GM19455 (cell line): Measurements from ENCODE around the gene PRKACA.

ENCODE experiments used
- ATAC-seq: cut with Tn5 transposase; IDR thresholded peaks from one replicate; pipeline ENCODE4 v1.9.1; 2021; ENCODE audit not compliant: unreplicated experiment

Gene PRKACA

DNA sequence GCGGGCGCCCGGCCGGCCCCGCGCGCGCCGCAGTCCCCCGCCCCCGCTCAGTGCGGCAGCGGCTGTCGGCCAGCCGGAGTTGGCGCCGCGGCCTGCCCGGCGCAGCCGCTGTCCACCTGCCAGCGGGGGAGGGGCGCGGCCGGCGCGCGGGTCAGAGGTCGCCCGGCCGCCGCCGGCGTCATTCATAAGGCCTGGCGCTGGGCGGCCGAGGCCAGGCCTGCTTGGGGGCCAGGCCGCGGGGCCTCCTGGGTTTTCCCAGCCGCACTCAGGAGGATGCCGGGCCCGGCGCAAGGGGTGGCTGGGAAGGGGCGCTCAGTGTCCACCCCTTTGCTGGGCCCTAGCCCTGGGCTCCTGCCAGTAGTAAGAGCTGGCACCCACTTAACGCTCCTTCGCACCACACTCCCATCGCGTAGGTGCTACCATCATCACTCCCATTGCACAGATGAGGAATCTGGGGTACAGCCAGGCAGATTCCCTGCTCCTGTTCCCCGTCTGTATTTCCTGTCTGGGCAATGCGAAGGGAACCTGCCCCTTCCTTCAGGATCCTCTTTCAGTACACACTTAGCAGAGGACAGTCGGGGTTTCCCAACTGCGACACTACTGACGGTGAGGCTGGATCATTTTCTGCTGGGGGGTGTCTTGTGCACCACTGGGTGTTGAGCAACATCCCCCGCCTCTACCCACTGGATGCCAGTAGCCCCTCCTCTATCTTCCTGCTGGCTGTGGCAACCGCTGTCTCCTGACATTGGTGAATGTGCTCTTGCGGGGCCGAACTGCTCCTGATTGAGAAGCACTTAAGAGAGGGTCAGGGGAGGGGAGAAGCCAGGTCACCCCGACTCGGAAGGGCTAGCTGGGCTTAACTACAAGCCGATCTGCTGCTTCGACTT lies 846 bp upstream of the PRKACA start:
- ATAC-seq = no peak

DNA sequence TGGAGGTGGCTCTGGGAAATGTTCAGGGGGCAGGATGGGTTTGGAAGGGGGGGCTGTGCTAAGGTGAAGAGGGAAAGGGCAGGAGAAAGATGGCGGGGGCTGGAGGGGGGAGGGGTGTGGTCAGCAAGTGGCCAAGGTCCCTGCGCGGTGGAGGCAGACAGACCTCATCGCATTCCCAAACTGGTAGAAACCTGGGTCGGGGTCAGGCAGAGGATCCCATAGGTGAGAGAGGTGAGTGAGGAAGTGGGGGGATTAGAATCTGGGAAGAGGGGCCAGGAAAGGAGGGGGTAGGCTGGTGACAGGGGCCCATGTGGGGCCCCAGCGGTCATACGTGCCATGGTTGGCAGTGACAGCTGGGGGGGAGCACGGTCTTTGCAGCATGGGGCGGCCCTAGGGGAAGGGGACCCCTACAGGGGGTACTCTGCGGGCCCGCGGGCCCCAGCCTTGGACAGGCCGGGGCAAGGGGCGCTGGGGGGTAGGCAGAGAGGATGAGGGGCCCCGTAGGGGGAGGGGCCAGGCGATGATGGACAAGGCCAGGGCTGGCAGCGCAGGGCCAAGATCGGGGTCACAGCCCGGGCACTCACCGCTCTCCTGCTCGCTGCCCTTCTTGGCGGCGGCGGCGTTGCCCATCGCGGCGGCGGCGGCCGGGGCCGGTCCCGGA lies 514 bp downstream of the PRKACA start:
- ATAC-seq = peak; percentile 9

DNA sequence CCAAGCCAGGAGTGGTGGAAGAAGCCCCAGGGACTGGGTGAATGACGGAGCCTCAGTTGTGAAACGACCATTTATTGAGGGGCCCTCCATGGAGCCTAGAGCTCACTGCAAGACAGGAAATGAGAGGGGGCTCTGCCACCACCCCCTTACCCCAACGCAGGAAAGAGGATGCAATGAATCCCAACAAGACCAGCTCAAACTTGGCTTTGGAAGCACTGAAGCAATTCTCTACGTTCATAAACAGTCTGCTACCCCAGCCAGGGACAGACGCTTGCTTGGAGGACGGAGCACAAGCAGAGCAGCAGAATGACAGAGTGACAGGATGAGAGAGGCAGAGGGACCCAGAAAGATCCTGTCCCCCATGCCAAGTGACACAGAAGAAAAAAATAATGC lies 1.0 kb downstream of the PRKACA start:
- no peak for ATAC-seq

DNA sequence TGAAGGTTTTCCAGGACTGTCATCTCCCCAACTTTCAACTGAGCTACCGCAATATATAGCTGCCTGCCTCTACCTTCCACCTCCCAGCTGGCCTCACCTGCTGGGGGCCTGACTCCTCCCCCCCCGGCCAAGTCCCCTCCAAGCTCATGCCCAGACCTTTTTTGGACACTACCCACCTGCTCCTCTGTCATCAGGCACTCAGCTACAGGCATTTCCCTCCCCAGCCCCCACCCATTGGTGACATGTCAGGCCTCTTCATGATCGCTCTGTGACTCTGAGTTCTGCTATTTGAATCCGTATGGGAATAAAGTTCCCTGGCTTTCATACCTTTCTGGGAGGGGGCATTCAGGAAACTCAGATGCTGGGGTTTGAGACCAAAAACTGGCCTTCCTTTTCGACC lies 1.8 kb downstream of the PRKACA start:
- ATAC-seq = no peak

DNA sequence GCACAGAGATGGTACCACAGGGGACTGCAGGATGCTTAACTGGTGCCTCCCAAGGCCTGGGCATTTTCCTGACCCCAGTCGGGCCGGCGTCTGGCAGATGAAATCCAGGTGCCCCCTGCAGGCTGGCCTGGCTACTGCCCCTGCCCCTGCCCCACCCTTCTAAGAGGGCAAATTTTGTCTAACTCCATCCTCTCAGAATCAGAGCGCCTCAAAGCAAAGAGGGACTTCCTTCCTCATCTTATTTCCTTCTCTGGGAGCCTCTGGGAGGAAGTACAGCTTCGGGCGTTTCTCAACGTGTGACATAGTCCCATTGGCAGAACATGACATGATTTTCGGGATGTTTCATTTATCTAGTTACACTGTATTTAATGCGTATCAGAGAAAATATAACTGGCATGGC lies 2.7 kb downstream of the PRKACA start:
- ATAC-seq = no peak

GRCh38 chr19:14114439-14114838 lies 3.1 kb downstream of the PRKACA start:
- no peak for ATAC-seq

DNA sequence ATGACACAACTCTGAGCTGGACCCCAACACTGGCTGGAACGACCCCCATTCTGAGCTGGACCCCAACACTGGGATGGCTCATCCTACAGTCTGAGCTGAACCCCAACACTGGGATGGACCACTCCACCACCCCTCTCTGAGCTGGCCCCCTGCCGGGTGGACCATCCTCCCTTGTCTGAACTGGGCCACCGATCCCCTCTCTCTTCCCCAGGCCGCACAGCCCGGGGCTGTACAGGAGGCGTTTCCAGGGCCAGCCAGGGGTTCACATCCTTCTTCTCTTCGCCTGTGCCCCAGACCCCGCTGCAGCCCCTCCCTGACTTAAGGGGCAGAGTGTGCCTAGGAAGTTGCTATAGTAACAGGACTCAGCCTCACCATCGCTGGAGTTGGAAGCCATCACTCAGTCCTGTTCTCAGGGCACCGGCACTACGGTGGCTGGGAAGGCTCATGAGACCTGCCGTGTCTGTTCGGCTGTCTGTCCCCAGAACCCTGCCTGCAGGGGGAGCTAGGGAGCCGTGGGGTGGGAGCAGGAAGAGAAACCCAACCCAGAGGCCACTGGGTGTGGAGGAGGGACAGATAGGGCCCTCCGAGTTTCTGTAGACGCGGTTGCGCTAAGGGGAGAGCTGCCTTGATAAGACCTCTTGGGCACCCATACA lies 3.7 kb downstream of the PRKACA start:
- no peak for ATAC-seq

DNA sequence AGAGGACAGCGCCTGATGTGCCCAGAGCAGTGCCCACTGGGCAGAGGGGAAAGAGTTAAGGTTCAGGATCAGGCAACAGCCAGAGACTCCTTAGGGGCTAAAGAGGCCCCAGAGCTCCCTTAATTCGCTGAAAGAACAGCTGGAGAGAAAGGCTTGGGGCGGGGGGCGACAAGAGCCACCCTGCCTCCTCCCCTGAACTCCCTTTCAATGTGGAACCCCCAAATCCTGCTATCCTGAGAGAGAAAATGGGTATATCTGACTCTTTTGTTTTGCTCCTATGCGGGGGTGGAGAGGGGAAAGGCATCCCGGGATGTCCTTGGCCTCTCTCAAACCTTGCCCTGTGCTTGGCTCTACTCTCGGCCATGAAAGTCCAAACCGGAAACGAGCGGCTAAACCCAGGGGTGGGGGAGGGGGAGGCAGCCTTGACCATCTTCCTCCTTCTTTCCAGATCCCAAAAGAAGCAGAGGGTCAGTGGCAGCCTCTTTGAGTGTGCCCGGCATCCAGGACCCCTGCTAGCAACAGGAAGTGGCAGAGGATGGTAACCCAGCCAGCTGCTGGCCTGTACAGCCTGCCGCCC lies 4.7 kb downstream of the PRKACA start:
- no peak for ATAC-seq

- ATAC-seq = no peak
Observed at GRCh38 chr19:14112051-14112808, 5.3 kb downstream of the PRKACA start.

GRCh38 chr19:14111486-14111885 lies 6.1 kb downstream of the PRKACA start:
- no peak for ATAC-seq

- ATAC-seq = no peak
Observed at GRCh38 chr19:14110650-14111049, 6.9 kb downstream of the PRKACA start.

DNA sequence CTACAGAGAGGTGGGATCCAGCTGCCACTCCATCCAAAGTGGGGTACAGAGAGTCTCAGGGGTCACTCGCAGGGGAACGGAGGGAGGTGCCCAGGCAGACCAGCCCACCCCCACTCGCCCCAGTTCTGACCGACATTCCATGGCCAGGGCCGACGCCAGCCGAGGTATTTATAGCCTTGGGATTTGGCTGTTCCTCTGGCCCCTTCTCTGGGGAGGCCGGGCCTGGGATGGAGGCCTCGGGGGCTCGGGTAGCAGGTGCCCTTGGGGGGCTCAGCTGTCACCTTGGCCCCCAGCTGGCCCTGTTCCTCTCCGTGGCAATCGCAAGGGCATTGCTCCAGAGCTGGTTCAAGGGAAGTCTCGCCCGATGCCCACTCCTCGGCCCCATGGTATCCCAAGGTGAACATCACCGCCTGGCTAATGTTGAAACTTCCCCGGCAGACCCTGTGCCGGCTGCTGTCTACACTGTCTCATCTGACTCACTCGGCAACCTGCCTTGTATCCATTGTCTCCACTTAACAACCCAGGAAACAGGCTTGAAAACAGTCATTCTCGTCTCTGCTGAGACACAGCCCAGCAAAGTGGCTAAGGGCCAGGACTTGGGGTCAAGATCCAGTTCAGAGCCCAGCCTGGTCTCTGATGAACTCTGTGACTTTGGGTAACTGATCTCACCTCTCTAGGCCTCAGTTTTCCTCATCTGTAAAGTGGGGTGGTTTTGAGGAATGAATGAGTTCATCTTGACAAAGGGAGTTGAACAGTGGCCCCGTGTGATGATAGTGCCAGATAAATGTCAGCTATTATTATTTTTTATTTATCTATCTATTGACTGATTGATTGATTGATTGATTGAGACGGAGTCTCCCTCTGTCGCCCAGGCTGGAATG lies 9.7 kb downstream of the PRKACA start:
- ATAC-seq = no peak

DNA sequence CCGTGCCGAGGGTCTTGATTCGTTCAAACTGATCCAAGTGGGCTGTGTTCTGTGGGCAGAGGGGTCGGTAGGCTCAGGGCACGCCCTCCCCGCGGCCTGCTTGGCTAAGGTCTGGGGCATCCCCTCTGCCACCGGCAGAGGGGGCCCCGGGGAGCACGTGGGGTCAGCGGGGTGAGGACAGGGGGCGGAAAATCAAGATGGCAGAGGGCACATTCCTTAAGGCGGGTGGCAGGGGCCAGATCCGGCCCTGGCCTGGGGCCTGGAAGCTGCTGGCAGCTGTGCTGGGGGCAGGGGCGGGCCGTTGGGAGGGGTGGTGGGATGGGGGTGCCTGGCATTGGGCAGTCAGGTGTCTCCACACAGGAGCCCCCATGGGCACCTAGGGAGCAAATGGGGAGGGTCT lies 10.7 kb downstream of the PRKACA start:
- no peak for ATAC-seq

DNA sequence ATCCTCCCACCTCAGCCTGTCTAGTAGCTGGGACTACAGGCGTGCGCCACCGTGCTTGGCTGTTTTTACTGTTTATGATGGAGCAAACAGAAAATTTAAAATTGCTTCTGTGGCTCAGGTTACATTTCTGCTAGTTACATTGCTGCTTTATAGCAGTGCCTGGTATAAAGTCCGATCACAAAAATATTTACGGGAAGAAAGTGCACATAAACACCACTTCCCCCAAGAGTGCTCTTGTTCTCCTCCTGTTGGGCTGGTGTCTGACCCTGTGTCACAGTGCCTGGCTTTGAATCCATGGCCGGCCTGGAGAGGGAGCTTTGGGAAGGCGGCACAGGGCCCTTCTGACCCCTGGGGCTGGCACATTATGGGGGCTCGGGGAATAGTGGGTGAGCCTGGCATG lies 11.9 kb downstream of the PRKACA start:
- no peak for ATAC-seq

- no peak for ATAC-seq
Observed at GRCh38 chr19:14103310-14103709, 14.3 kb downstream of the PRKACA start.

DNA sequence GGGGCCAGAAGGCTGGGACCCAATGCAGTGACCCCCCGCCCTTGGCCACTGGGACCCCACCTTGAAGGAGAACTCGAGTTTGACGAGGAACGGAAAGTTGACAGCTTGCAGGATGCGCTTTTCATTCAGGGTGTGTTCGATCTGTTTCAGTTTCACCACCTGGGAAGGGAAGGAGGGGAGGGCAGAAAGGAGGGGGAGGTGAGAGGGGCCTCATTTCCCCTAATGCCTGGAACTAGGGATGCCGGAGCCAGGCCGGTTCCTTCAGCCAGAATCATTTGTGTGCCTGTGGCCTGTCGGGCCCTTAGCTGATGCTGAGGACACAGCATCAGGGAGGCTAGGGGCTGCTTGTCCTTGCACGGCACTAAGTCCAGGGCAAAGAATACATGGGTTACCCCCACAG lies 14.8 kb downstream of the PRKACA start:
- no peak for ATAC-seq

- no peak for ATAC-seq
Observed at GRCh38 chr19:14102102-14102696, 15.4 kb downstream of the PRKACA start.

GRCh38 chr19:14101003-14101545 lies 16.5 kb downstream of the PRKACA start:
- no peak for ATAC-seq

DNA sequence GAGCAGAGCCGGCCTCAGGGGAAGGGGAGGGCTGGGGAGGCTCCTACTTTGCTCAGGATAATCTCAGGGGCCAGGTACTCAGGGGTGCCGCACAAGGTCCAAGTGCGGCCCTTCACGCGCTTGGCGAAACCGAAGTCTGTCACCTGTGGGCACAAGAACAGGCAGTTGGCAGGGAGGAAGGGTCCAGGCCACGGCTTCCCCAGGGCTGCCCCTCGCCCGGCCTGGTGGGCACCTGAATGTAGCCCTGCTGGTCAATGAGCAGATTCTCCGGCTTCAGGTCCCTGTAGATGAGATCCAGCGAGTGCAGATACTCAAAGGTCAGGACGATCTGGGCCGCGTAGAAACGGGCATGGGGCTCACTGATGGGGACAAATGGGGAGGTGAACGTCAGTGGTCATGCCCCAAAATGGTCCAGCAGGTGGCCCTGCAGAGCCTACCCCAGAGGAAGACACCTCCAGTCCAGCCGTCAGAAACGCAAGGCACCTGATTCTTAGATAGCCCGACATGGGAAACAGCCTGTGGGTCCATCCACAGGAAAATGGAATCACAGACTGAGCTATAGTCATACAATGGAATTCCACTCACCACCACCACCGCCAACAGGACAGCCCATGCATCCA lies 19.9 kb downstream of the PRKACA start:
- ATAC-seq = no peak
